Measurements from ENCODE around the gene GAS7. TPM values are rescaled to one million over a fixed set of nuclear protein-coding genes. Genes with fewer than 3 reads are reported as not detected.
"Not testable (repeated sequence)": the region's sequence is repeated elsewhere in the genome, so short reads cannot be mapped to it uniquely, and the experiment has no call there.

The GAS7 gene
- total RNA-seq, 4 donors from 2014 or later = 242 to 309 (median 264) TPM

DNA sequence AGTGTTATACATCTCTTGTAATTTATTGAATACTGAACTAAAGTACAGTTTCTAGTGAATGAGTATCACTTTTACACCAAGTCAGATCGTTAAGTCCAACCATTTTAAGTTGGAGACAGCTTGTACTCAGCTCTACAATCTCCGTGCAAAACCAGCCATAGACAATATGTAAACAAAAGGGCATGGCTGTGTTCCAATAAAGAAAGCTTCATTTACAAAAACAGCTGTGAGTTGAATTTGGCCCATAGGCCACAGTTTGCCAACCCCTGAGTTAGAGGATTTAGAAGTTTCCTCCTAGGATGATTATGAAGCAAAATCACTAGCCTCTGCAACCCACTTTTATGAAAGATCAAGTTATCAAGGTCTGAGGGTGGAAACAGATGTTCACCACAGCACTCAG, 187.7 kb downstream of the GAS7 start:
- peaks cover 0 to 10% (median 0%) of the 10 kb centered on the region in 3 donors for H3K36me3 ChIP-seq
- TF ChIP-seq POLR2A (IDR thresholded peaks at IDR 0.05) (no peak), EP300 (IDR thresholded peaks at IDR 0.05) (no peak), CTCF (IDR thresholded peaks at IDR 0.05) (no peak)
- H3K27ac ChIP-seq = no peak overlapping the region
- DNase-seq (ENCODE audit: low spot score in 2 of 2) = no peak
- H3K9me3 ChIP-seq = no peaks in the 10 kb centered on the region
- H3K4me3 ChIP-seq = no peak overlapping the region
- 22 to 34% methylated on average over 2 of the region's 2 CpGs for WGBS, 2 donors
- no peaks in the 10 kb centered on the region for H3K27me3 ChIP-seq
- H3K4me1 ChIP-seq = peaks cover 0 to 49% (median 18%) of the 10 kb centered on the region in 4 donors

GRCh38 chr17:10003705-10004104, 194.7 kb downstream of the GAS7 start:
- H3K27ac ChIP-seq = peak overlapping the region in 2 of 4 donors; percentile 36 to 37
- peaks cover 0 to 62% (median 15%) of the 10 kb centered on the region in 4 donors for H3K4me1 ChIP-seq
- H3K9me3 ChIP-seq = no peaks in the 10 kb centered on the region
- H3K36me3 ChIP-seq = no peaks in the 10 kb centered on the region
- no peak for TF ChIP-seq POLR2A (IDR thresholded peaks at IDR 0.05)
- no peak for TF ChIP-seq CTCF (IDR thresholded peaks at IDR 0.05)
- no peak for TF ChIP-seq EP300 (IDR thresholded peaks at IDR 0.05)
- WGBS, 2 donors = 45 to 58% methylated on average over 7 of the region's 7 CpGs
- DNase-seq (ENCODE audit: low spot score in 2 of 2) = no peak
- no peaks in the 10 kb centered on the region for H3K27me3 ChIP-seq
- H3K4me3 ChIP-seq = no peak overlapping the region

DNA sequence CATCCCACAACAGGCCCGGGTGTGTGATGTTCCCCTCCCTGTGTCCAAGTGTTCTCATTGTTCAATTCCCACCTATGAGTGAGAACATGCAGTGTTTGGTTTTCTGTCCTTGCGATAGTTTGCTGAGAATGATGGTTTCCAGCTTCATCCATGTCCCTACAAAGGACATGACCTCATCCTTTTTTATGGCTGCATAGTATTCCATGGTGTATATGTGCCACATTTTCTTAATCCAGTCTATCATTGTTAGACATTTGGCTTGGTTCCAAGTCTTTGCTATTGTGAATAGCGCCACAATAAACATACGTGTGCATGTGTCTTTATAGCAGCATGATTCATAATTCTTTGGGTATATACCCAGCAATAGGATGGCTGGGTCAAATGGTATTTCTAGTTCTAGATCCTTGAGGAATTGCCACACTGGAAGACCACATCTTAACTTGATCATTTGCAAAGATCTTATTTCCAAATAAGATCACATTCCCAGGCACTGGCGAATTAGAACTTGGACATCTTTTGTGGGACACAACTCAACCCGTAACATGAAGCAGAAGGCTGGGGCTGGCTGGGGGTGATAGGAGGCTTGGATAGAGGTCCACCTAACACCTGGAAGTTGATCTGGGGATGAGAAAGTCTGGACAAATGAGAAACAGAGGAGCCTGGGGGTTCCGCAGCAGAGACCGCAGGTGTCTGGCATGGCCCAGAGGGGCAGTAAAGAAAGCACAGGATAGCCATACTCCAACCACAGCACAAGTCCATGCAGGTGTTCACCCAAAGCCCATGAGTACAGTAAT, 195.6 kb downstream of the GAS7 start:
- H3K27ac ChIP-seq; DNase-seq (ENCODE audit: low spot score in 2 of 2); H3K27me3 ChIP-seq; H3K4me3 ChIP-seq; H3K9me3 ChIP-seq; H3K36me3 ChIP-seq: not testable (repeated sequence)
- WGBS, 2 donors = 87 to 88% methylated on average over 8 of the region's 8 CpGs
- peaks cover 0 to 63% (median 15%) of the 10 kb centered on the region in 4 donors for H3K4me1 ChIP-seq

DNA sequence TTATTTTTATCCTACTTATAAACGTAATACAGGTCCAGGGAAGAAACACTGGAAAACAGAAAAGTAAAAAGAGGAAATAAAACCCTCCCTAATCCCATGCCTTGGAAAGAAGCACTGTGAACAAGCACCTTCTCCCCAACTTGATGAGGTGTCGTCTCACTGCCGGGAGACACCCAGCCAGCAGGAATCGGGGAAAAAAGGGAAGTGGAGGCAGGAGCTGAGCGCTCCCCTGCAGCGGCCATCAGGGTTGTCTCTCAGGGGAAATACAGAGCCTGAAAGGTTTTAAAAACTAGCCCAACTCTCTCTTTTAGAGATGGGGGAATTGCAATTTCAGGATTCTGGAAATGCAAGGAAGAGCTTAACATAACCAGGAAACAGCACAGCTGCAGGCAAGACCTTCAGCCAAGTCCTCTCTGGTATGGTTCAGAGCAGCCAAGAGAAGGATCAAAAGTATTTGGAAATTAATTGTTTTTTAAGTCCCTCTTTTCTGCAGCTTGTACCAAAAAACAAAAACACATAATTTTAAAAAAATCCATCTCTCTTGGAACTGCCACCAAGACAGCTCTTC, 197.0 kb downstream of the GAS7 start:
- Histone ChIP-seq H3K27ac (peak overlapping the region in 3 of 4 donors; percentile 11 to 52 (median 26)), H3K9me3 (no peaks in the 10 kb centered on the region), H3K4me1 (peaks cover 0 to 60% (median 13%) of the 10 kb centered on the region in 4 donors), H3K4me3 (no peak overlapping the region), H3K27me3 (no peaks in the 10 kb centered on the region), H3K36me3 (no peaks in the 10 kb centered on the region)
- no peak for DNase-seq (ENCODE audit: low spot score in 2 of 2)
- TF ChIP-seq EP300 (IDR thresholded peaks at IDR 0.05) (no peak), CTCF (IDR thresholded peaks at IDR 0.05) (no peak), POLR2A (IDR thresholded peaks at IDR 0.05) (no peak)
- WGBS, 2 donors = 39 to 57% methylated on average over 6 of the region's 6 CpGs

DNA sequence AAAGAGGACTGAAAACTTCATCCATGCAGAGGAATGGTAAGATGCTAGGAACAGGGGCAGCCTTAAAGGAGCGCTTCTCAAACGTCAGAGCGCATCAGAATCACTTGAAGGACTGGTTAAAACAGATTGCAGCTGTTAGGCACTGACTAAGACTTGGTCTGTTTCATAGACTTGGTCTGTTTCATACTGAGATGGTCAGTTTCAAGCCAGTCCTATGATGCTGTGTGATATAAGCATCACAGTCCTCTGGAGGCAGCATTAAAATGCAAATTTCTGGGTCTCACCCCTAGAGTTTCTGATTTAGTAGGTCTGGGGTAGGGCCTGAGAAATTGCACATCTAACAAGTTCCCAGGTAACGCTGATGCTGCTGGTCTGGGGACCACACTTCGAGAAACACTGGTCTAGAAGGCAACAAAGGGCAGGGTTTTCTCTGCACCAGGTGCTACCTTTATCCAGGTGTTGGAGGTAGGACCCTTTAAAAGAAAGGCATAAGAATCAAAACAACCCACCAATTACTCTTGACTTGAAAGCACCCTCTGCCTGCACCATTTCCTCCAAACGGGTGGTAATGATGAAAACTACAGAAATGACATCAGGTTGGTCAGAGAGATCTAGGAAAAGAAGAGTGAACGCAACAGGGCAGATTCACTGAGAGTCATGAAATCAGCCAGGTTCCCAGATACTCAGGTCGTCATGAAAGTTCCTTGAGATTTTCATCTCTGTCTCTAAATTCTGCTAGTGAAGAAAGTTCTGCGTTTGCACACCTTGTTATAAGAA, 198.3 kb downstream of the GAS7 start:
- Histone ChIP-seq H3K9me3 (no peaks in the 10 kb centered on the region), H3K27me3 (no peaks in the 10 kb centered on the region), H3K4me3 (no peak overlapping the region), H3K4me1 (peaks cover 0 to 60% (median 13%) of the 10 kb centered on the region in 4 donors), H3K27ac (no peak overlapping the region), H3K36me3 (no peaks in the 10 kb centered on the region)
- TF ChIP-seq EP300 (IDR thresholded peaks at IDR 0.05) (no peak), POLR2A (IDR thresholded peaks at IDR 0.05) (no peak), CTCF (IDR thresholded peaks at IDR 0.05) (no peak)
- no peak for DNase-seq (ENCODE audit: low spot score in 2 of 2)
- WGBS, 2 donors = 73 to 78% methylated on average over 9 of the region's 9 CpGs

Data from tibial nerve (tissue), 4 donors.